ENCODE results near the gene APMAP.

APMAP gene

DNA sequence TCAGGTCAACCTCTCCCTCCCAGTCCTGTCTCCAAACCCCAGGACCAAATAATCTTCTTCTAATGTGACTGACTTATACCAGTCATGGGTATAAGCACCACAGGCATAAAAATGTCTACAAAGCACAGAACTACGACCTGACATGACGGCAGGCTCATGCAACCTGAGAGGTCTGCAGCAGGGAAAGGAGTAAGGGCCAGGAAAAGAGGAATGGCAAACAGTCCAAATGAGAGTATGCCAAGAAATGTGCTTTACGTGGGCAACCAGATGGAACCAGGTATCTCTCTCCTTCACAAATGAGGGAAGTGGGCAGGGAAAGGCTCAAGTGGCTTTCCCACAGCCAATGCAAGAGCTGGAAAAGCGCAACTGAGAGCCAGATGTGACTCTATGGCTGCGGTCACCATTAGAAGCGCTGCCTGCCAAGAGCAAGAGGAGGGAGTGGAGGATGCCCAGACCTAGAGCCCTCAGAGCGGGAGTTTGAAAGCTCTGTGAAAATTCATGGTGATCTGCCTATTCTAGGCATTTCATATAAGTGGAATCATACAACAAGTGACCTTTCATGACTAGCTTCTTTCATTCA lies 6.0 kb downstream of the APMAP start:
- no peak for DNase-seq

GRCh38 chr20:24985802-24986201 lies 6.7 kb downstream of the APMAP start:
- no peak for DNase-seq

- DNase-seq = no peak
These were observed 7.5 kb downstream of the APMAP start for GRCh38 chr20:24984961-24985640.

GRCh38 chr20:24983896-24984295 lies 8.7 kb downstream of the APMAP start:
- no peak for DNase-seq

- no peak for DNase-seq
These were observed 10.8 kb downstream of the APMAP start for GRCh38 chr20:24981790-24982189.

DNA sequence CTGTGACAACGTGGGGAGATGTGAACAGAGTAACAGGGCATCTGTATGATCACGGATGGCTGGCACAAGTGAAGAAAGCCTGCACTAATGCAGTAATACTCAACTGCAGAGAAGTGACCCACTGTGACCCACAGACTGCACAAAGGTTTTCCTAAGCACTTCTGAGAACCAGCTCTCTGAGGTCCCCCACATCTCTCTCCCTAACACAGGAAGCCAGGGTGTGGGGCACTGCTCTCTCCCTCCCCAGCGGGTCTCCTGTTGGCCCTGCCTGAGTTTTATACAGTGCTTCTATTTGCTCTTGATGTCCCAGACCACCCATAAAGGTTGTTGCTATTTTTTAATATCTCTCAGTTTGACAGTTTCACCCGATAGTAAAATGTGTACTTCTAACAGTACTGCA lies 11.3 kb downstream of the APMAP start:
- DNase-seq = no peak

GRCh38 chr20:24980291-24981053 lies 12.1 kb downstream of the APMAP start:
- no peak for DNase-seq

- no peak for DNase-seq
These were observed 13.3 kb downstream of the APMAP start for GRCh38 chr20:24979036-24979960.

GRCh38 chr20:24978513-24978912 lies 14.0 kb downstream of the APMAP start:
- no peak for DNase-seq

DNA sequence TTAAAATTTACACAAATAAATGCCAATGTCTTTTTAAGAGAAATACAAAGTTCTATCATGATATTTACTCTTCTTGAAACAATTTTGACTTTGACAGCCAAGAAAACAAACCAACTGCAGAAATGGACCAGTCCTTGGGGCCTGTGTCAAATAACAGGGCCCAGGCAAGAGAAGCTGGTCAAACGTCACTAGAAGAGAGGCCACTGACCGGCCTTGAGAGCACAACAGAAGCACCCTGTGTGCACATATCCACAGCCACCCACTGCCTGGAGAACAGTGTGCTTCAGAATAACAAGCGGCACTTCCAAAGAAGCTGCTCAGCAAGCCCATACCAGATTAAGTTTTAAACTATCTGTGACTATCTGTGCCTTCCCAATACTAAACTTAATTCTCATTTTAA lies 14.8 kb downstream of the APMAP start:
- no peak for DNase-seq

- DNase-seq = no peak
These were observed 15.2 kb downstream of the APMAP start for GRCh38 chr20:24977336-24977735.

DNA sequence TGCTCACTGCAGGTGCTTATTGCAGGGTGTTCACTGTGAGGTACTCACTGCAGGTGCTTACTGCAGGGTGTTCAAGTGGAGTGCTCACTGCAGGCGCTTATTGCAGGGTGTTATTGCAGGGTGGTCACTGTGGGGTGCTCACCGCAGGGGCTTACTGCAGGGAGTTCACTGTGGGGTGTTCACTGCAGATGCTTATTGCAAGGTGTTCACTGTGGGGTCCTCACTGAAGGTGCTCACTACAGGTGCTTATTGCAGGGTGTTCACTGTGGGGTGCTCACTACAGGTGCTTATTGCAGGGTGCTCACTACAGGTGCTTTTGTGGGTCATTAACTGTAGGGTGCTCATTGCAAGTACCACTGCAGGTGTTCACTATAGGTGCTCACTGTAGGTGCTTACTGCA lies 20.2 kb downstream of the APMAP start:
- no peak for DNase-seq

DNA sequence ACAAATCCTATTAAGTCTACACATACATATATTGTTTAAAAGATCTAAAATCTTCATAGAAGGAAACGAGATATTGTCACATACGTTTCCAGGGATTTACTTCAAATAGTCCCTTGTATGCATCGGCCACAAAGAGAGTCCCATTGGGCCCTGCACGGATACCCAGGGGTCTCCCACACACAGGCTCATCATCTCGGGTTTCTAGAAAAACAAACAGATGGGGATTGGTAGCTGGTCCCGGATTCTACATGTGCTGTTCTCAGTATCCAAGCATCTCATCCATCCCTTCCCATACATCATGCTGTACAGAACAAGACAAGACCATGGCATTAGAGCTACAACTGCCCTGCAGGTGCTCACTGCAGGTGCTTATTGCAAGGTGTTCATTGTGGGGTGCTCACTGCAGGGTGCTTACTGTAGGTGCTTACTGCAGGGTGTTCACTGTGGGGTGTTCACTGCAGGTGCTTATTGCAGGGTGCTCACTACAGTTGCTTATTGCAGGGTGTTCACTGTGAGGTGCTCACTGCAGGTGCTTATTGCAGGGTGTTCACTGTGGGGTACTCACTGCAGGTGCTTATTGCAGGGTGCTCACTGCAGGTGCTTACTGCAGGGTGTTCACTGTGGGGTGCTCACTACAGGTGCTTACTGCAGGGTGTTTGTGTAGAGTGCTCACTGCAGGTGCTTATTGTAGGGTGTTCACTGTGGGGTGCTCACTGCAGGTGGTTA lies 21.0 kb downstream of the APMAP start:
- no peak for DNase-seq

DNA sequence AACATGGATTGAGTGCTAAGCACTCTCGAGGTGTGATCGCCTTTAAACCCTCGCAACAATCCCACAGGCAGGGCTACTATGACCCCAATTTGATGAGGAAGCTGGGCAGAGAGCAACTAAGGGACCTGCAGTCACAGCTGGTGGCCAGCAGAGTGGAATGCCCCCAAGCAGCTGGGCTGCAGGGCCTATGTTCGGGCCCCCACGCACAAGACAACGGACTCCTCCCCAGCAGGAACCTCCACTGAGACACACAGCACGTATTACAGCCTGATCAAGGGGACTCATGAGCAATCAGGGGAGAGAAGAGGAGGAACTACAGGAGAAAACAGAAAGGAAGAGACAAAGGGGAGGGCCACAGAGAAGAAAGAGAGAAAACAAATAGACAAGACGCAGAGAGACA lies 21.8 kb downstream of the APMAP start:
- no peak for DNase-seq

- no peak for DNase-seq
These were observed 22.5 kb downstream of the APMAP start for GRCh38 chr20:24970030-24970553.

DNA sequence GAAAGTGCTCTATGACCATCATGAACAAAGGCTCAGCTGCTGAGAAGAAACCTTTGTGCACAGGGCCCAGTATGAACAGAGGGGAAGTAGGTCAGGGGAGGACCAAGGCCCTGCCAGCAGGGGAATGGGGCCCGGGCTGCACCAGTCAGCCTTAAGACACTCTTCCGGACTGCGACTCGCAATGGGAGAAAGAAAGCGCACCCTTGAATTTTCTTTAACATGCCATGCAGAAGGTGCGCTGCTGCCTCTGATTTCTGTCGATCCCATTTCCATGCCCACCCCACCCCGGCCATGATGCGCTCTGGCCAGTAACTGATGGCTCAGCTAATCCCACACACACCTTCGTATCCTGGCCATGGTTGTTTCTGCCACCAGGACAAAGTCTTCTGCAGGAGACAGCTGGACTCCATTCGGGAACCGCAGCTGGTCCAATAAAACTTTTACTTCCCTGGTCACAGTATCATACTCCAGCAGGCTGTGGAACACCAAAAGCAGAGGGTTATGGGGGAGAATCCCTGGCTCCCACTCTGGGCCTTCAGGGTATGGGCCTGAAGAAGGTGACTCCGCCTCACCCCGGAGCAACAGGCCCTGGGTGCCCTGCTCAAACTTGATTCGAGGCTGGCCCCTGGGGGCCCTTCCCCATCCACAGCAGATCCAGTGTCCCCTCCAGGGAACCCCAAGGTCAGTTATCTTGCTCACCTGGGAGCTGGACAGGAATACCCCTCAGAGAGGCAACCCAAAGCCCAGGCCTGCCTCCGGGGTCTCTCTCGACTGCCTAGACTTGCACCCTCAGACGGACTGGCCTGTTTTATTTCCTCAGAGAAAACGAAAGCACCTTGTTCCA lies 23.1 kb downstream of the APMAP start:
- no peak for DNase-seq

- DNase-seq = no peak
These were observed 24.2 kb downstream of the APMAP start for GRCh38 chr20:24968278-24968800.

DNA sequence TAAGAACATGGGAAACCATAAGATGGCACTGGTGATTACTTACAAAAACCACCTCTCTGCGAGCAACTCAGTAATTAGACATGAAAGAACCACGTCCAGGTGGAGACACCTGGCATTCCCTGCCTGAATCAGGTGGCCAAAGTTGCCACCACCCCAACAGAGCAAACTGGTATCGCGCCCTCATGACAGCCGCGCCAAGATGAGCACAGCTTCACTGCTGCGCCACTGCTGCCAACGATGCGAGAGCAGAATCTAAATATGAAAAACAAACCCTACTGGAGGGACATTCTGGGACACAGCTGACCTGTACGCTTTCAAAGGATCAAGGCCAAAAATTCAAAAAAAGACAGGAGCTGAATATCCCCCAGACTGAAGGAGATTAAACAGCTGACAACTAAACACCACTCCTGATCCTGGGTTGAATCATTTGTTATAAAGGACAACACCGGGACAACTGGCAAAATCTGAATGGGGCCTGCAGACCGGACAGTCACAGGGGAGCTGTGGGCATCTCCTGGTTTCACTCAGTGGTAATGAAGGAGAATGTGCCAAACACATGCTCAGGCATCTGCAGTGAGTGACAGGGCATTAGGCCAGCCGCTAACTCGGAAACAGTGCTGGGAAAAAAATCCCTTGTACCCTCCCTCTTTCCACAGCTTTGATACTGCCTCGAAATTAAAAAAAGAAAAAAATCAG lies 26.1 kb downstream of the APMAP start:
- no peak for DNase-seq

DNA sequence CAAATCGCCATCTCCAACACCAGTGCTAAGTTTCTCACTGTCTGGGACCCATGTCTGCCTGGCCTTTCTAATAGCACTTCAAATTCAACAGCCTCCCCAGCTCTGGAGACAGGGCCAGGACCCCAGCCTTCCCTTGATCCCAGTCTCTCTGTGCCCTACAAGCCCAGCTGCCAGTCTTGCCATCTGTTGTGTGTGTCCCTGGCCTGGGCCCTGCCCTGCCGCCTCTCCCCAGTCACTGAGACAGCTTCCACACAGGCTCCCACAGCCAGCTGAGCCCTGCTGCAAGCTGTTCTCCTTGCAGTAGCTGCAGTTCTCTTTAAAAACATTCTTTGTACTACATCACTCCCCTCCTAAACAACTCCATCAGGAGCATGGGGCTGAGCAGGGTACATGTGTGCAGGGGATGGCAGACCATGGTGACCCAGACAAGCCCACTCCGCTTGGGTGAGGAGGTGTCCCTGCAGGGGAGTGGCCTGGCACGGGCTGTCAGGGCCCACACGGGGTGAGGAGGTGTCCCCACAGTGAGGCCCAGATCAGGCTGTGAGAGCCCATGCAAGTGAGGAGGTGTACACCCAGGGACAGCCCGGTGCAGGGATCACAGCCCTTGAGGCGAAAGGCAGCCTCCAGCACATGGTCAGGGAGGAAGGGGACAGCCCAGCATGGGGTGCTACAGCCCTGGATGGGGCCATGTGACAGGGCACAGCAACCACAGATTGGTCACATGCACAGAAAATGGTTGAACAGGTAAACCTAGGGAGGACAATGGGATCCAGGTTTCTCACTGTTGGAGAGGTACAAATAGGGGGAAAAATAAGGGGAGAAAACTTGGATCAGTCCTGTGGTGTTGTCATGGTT lies 27.3 kb downstream of the APMAP start:
- no peak for DNase-seq

DNA sequence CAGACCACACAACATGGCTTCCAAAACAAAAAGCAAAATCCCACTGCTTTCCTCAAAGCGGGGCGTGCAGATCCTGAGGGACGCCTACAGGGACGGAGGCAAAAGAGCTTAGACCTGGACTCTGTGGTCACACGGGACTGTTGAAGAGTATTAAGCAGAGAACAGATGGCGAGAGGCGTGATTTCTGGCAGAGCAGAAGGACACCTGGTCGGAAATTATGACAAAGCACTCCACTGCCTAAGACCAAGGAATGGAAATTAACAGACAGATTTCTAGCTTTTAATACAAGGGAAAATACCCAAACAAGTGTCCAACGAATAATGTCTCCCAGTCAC lies 28.1 kb downstream of the APMAP start:
- DNase-seq = no peak
